DOHH2 (cell line): ENCODE data around the gene PAK1.

ENCODE experiments used
- H3F3A ChIP-seq: fragments of 200-600 bp; sonication (generic), shearing (Covaris generic); 2 replicates; pipeline ENCODE4 v1.6.0; 2016; ENCODE audit warnings: antibody characterized with exemption, mild to moderate bottlenecking; ENCODE audit not compliant: control insufficient read depth, insufficient read depth
- H3K27ac ChIP-seq: fragments of 200-600 bp; sonication (generic); 2 replicates; pipeline ENCODE4 v1.5.1; 2014; ENCODE audit warnings: low read depth, mild to moderate bottlenecking, low read length, moderate library complexity
- H3K27me3 ChIP-seq: fragments of 200-600 bp; sonication (generic); 2 replicates; pipeline ENCODE4 v1.6.1; 2014; ENCODE audit warnings: mild to moderate bottlenecking, low read length, mixed read lengths; ENCODE audit not compliant: control insufficient read depth
- H3K36me3 ChIP-seq: fragments of 200-600 bp; sonication (generic); 2 replicates; pipeline ENCODE4 v1.6.1; 2014; ENCODE audit warnings: mild to moderate bottlenecking, low read length, moderate library complexity, mixed read lengths; ENCODE audit not compliant: control insufficient read depth
- H3K4me1 ChIP-seq: fragments of 200-600 bp; sonication (generic); 2 replicates; pipeline ENCODE4 v1.6.1; 2014; ENCODE audit warnings: mild to moderate bottlenecking, low read length, mixed read lengths; ENCODE audit not compliant: control insufficient read depth
- H3K4me2 ChIP-seq: fragments of 200-600 bp; sonication (generic); 2 replicates; pipeline ENCODE4 v1.6.0; 2014; ENCODE audit warnings: mild to moderate bottlenecking, low read length, moderate library complexity
- H3K4me3 ChIP-seq: fragments of 200-600 bp; sonication (generic); 2 replicates; pipeline ENCODE4 v1.5.1; 2014; ENCODE audit warnings: mild to moderate bottlenecking, low read length, mixed read lengths
- H3K79me2 ChIP-seq: fragments of 200-600 bp; sonication (generic); 2 replicates; pipeline ENCODE4 v1.6.1; 2014; ENCODE audit warnings: mild to moderate bottlenecking, low read length, mixed read lengths; ENCODE audit not compliant: control insufficient read depth
- H3K9me2 ChIP-seq: fragments of 200-600 bp; sonication (generic); replicated peaks from 2 replicates; pipeline ENCODE4 v1.6.1; 2014; ENCODE audit warnings: mild to moderate bottlenecking, low read length, mixed read lengths; ENCODE audit not compliant: control insufficient read depth
- H3K9me3 ChIP-seq: fragments of 200-600 bp; sonication (generic); 2 replicates; pipeline ENCODE4 v1.6.1; 2014; ENCODE audit warnings: antibody characterized with exemption, low read length, mixed read lengths; ENCODE audit not compliant: control insufficient read depth, insufficient read depth
- H4K20me1 ChIP-seq: fragments of 200-600 bp; sonication (generic); 2 replicates; pipeline ENCODE4 v1.6.0; 2014; ENCODE audit warnings: low read depth, mild to moderate bottlenecking, antibody characterized with exemption, low read length, moderate library complexity; ENCODE audit not compliant: control insufficient read depth, insufficient read depth
- CTCF ChIP-seq: fragments of 200-600 bp; sonication (generic); IDR thresholded peaks from one replicate; pipeline ENCODE4 v1.5.1; 2014; ENCODE audit warnings: antibody characterized with exemption, mild to moderate bottlenecking, low read depth, low read length; ENCODE audit not compliant: poor library complexity, severe bottlenecking
- EZH2phosphoT487 ChIP-seq: fragments of 200-600 bp; sonication (generic); IDR thresholded peaks from 2 replicates; pipeline ENCODE4 v1.6.1; 2017; ENCODE audit warnings: borderline replicate concordance, mild to moderate bottlenecking, antibody characterized with exemption, low read length, moderate library complexity, mixed read lengths

Gene PAK1

GRCh38 chr11:77428598-77428997 is 45.3 kb downstream of the PAK1 start:
- Histone ChIP-seq H3K27ac (no peak overlapping the region), H3K4me2 (no peak overlapping the region), H3F3A (no peaks in the 10 kb centered on the region), H3K9me3 (no peaks in the 10 kb centered on the region), H3K36me3 (no peaks in the 10 kb centered on the region), H3K9me2 (no peaks in the 10 kb centered on the region), H3K4me1 (no peaks in the 10 kb centered on the region), H3K4me3 (no peak overlapping the region), H4K20me1 (no peaks in the 10 kb centered on the region), H3K27me3 (peaks cover 16% of the 10 kb centered on the region; the same call in 1 of the 2 replicates), H3K79me2 (no peaks in the 10 kb centered on the region)
- TF ChIP-seq EZH2phosphoT487 (no peak), CTCF (no peak)

GRCh38 chr11:77425346-77425745 is 48.5 kb downstream of the PAK1 start:
- no peak overlapping the region for H3K27ac ChIP-seq
- H3K9me3 ChIP-seq: no peaks in the 10 kb centered on the region
- H3K9me2 ChIP-seq: no peaks in the 10 kb centered on the region
- H3K4me3 ChIP-seq: no peak overlapping the region
- no peaks in the 10 kb centered on the region for H4K20me1 ChIP-seq
- TF ChIP-seq CTCF (no peak), EZH2phosphoT487 (no peak)
- no peaks in the 10 kb centered on the region for H3F3A ChIP-seq
- H3K79me2 ChIP-seq: no peaks in the 10 kb centered on the region
- no peaks in the 10 kb centered on the region for H3K36me3 ChIP-seq
- H3K27me3 ChIP-seq: peaks cover 19% of the 10 kb centered on the region; the same call in 1 of the 2 replicates
- H3K4me1 ChIP-seq: no peaks in the 10 kb centered on the region
- no peak overlapping the region for H3K4me2 ChIP-seq

- no peaks in the 10 kb centered on the region for H3F3A ChIP-seq
- no peak overlapping the region for H3K27ac ChIP-seq
- no peaks in the 10 kb centered on the region for H3K9me2 ChIP-seq
- H3K9me3 ChIP-seq: no peaks in the 10 kb centered on the region
- no peaks in the 10 kb centered on the region for H4K20me1 ChIP-seq
- no peaks in the 10 kb centered on the region for H3K79me2 ChIP-seq
- no peak overlapping the region for H3K4me3 ChIP-seq
- no peak for TF ChIP-seq EZH2phosphoT487
- no peak for TF ChIP-seq CTCF
- H3K27me3 ChIP-seq: peaks cover 19% of the 10 kb centered on the region; the same call in 1 of the 2 replicates
- H3K36me3 ChIP-seq: no peaks in the 10 kb centered on the region
- no peaks in the 10 kb centered on the region for H3K4me1 ChIP-seq
- no peak overlapping the region for H3K4me2 ChIP-seq
Measured at GRCh38 chr11:77424644-77425043, 49.2 kb downstream of the PAK1 start.

- H3K9me2 ChIP-seq: no peaks in the 10 kb centered on the region
- no peak overlapping the region for H3K27ac ChIP-seq
Measured at GRCh38 chr11:77423624-77424023, 50.3 kb downstream of the PAK1 start.

More at GRCh38 chr11:77423624-77424023, 50.3 kb downstream of the PAK1 start:
- H4K20me1 ChIP-seq: no peaks in the 10 kb centered on the region
- no peak overlapping the region for H3K4me3 ChIP-seq
- peaks cover 20% of the 10 kb centered on the region; the same call in 1 of the 2 replicates for H3K27me3 ChIP-seq
- no peaks in the 10 kb centered on the region for H3F3A ChIP-seq
- H3K9me3 ChIP-seq: no peaks in the 10 kb centered on the region
- H3K79me2 ChIP-seq: no peaks in the 10 kb centered on the region
- TF ChIP-seq CTCF: no peak
- no peak for TF ChIP-seq EZH2phosphoT487
- H3K4me1 ChIP-seq: no peaks in the 10 kb centered on the region
- H3K36me3 ChIP-seq: no peaks in the 10 kb centered on the region
- no peak overlapping the region for H3K4me2 ChIP-seq
